ENCODE data around the gene MTERF2. TPM values are rescaled to one million over a fixed set of nuclear protein-coding genes. Genes with fewer than 3 reads are reported as not detected.

The MTERF2 gene, protein sequence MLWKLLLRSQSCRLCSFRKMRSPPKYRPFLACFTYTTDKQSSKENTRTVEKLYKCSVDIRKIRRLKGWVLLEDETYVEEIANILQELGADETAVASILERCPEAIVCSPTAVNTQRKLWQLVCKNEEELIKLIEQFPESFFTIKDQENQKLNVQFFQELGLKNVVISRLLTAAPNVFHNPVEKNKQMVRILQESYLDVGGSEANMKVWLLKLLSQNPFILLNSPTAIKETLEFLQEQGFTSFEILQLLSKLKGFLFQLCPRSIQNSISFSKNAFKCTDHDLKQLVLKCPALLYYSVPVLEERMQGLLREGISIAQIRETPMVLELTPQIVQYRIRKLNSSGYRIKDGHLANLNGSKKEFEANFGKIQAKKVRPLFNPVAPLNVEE
- 21.6 TPM for polyA plus RNA-seq
- long read RNA-seq, donor 1, partial matches to known transcripts, result 0 of 4 reads
- long read RNA-seq, donor 1, other reads (novel, unspliced or antisense), result 0 of 4 reads
- long read RNA-seq, donor 2, partial matches to known transcripts, result 0 of 11 reads
- long read RNA-seq, donor 2, other reads (novel, unspliced or antisense), result 0 of 11 reads
- long read RNA-seq, donor 3, result 0 reads
- long read RNA-seq, donor 4, partial matches to known transcripts, result 0 of 1 reads
- long read RNA-seq, donor 4, other reads (novel, unspliced or antisense), result 0 of 1 reads
- long read RNA-seq, donor 5, partial matches to known transcripts, result 0 of 6 reads
- long read RNA-seq, donor 5, other reads (novel, unspliced or antisense), result 0 of 6 reads
- long read RNA-seq, donor 6, partial matches to known transcripts, result 0 of 5 reads
- long read RNA-seq, donor 6, other reads (novel, unspliced or antisense), result 0 of 5 reads
- long read RNA-seq, donor 7, partial matches to known transcripts, result 0 of 3 reads
- long read RNA-seq, donor 7, other reads (novel, unspliced or antisense), result 0 of 3 reads
- long read RNA-seq, donor 8, partial matches to known transcripts, result 0 of 6 reads
- long read RNA-seq, donor 8, other reads (novel, unspliced or antisense), result 0 of 6 reads
- long read RNA-seq, donor 9, partial matches to known transcripts, result 0 of 5 reads
- long read RNA-seq, donor 9, other reads (novel, unspliced or antisense), result 0 of 5 reads
- long read RNA-seq, donor 10, partial matches to known transcripts, result 0 of 3 reads
- long read RNA-seq, donor 10, other reads (novel, unspliced or antisense), result 0 of 3 reads
- long read RNA-seq, donor 11, partial matches to known transcripts, result 0 of 6 reads
- long read RNA-seq, donor 11, other reads (novel, unspliced or antisense), result 0 of 6 reads

DNA sequence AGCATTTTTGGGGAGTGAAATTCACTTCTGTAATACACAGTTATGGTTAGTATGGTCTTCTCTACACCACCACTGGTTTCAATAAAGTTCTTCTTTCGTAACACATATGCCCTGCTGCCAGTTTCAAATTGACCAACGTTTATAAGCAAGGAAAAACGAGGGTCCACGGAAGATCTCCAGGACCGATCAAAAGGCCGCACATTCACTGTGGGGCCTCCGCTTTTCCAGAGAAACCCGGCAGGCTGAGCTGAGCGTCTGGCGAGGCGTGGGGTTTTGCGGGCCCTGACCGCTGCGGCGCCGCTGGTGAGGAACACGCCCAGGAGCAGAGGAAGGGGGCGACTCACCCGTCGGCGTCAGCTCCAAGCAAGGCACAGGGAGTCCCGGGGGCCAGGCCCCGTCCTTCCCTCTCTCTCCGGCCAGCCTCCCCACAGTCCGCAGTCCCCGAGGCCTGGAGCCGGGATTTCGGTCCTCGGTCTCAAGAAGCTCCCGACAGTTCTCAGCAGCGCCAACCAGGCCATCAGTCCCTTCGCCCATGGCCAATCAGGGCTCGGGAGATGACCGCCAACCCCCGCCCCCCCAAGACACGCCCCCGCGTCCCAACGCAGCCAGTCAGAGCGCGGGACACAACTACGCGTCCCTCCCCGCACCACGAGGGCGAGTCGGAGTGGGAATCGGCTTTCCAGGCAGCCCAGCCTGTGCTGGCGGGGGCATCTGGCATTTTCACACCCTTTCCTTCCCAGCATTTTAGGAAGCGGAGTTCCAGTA is at the start of gene MTERF2:
Gene MTERF2 (minus strand): TSS at position 522 of the 765 bp plus-strand sequence. CDS start 8,432 bp downstream, outside the sequence.
- peaks cover 8% of the 10 kb centered on the region for H3K36me3 ChIP-seq (ENCODE audit: control insufficient read depth, insufficient read depth, low read length)
- H3K9me3 ChIP-seq (ENCODE audit: control insufficient read depth, low read depth, low read length), result no peaks in the 10 kb centered on the region
- no peaks in the 10 kb centered on the region for H3K27me3 ChIP-seq (ENCODE audit: control insufficient read depth, insufficient read depth, low read length)
- H3K27ac ChIP-seq (ENCODE audit: low read length), result peak within 1 kb of the TSS; percentile 72
- no CpG with 5 or more reads among the region's 50 CpGs for WGBS (ENCODE audit: insufficient coverage, low lambda C conversion rate)
- peaks cover 6% of the 10 kb centered on the region for H3K4me1 ChIP-seq (ENCODE audit: control insufficient read depth, insufficient read depth, low read length)
- peak; percentile 91 to 96 for DNase-seq
- peak within 1 kb of the TSS; percentile 68 for H3K4me3 ChIP-seq (ENCODE audit: low read length)

DNA sequence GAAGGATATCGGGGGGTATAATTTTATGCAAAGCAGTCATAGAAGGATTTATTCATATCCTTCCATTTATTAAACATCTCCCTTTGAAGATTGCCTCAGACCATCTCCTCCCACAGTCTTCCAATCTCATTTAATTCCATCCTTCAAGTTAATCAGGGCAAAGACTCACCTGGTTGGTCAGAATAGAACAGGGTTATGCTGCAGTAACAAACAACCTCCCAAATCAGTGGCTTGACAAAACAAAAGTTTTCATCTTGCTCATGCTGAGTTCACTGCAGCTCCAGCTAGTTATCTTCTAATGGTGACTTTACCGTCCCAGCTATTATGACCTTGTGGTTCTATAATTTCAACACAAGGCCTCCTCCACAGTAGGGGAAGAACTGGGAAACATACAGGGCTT is 48.8 kb upstream of the MTERF2 start:
- no peak for DNase-seq
- no peaks in the 10 kb centered on the region for H3K9me3 ChIP-seq (ENCODE audit: control insufficient read depth, low read depth, low read length)
- H3K4me3 ChIP-seq (ENCODE audit: low read length), result no peak overlapping the region
- H3K27me3 ChIP-seq (ENCODE audit: control insufficient read depth, insufficient read depth, low read length), result no peaks in the 10 kb centered on the region
- H3K36me3 ChIP-seq (ENCODE audit: control insufficient read depth, insufficient read depth, low read length), result no peaks in the 10 kb centered on the region
- no CpG with 5 or more reads among the region's 2 CpGs for WGBS (ENCODE audit: insufficient coverage, low lambda C conversion rate)
- no peaks in the 10 kb centered on the region for H3K4me1 ChIP-seq (ENCODE audit: control insufficient read depth, insufficient read depth, low read length)
- H3K27ac ChIP-seq (ENCODE audit: low read length), result no peak overlapping the region

DNA sequence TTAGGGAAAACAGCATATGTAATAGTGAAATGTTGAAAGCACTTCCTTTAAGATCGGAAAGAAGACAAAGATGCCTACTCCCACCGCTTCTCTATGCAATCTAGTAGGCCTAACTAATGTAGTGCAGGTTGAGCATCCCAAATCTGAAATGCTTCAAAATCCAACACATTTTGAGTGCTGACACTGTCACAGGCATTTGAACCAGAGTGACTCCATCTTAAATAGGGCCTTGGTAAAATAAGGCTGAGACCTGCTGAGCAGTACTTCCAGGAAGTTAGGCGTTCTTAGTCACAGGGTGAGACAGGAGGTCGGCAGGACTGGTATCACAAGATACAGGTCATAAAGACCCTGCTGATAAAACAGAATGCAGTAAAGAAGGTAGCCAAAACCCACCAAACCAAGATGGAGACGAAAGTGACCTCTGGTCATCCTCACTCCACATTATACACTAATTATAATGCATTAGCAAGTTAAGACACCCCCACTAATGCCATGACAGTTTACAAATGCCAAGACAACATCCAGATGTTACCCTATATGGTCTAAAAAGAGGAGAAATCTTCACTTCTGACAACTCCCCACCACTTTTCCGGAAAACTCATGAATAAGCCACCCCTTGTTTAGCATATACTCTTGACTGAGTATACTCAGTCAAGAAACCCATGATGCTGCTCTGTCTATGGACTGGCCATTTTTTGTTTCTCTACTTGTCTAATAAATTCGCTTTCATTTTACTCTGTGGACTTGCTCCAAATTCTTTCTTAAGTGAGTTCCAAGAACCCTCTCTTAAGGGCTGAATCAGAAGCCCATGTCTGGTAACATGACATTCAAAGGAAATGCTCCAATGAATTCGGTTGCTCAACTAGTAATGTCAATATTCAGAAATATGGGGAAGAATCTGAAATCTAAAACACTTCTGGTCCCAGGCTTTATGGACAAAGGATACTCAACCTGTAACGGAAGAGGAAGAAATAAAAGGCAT is 47.1 kb upstream of the MTERF2 start:
- no peak overlapping the region for H3K4me3 ChIP-seq (ENCODE audit: low read length)
- DNase-seq, result no peak

DNA sequence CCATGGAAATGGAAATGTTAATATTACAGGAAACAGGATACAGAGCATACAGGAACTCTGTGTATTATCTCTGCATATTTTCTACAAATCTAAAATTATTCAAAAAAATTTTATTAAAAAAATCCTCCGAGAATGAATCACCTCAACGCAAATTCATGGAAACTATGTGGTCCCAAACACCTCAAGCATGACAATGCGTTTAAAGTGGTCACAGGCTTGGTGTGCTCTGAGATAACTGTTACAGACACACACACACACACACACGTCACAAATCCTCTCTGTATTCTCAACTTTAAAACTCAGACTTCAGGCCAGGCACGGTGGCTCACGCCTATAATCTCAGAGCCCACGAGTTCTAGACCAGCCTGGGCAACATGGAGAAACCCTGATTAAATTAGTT is 45.3 kb upstream of the MTERF2 start:
- DNase-seq, result no peak
- Histone ChIP-seq H3K27ac (ENCODE audit: low read length) (no peak overlapping the region), H3K27me3 (ENCODE audit: control insufficient read depth, insufficient read depth, low read length) (no peaks in the 10 kb centered on the region), H3K36me3 (ENCODE audit: control insufficient read depth, insufficient read depth, low read length) (no peaks in the 10 kb centered on the region), H3K4me3 (ENCODE audit: low read length) (no peak overlapping the region), H3K9me3 (ENCODE audit: control insufficient read depth, low read depth, low read length) (no peaks in the 10 kb centered on the region), H3K4me1 (ENCODE audit: control insufficient read depth, insufficient read depth, low read length) (peaks cover 4% of the 10 kb centered on the region)
- WGBS (ENCODE audit: insufficient coverage, low lambda C conversion rate), result 100% methylated on average over 1 of the region's 7 CpGs

More for the DNA sequence above, 47.1 kb upstream of the MTERF2 start:
- no peaks in the 10 kb centered on the region for H3K36me3 ChIP-seq (ENCODE audit: control insufficient read depth, insufficient read depth, low read length)
- H3K9me3 ChIP-seq (ENCODE audit: control insufficient read depth, low read depth, low read length), result no peaks in the 10 kb centered on the region
- H3K4me1 ChIP-seq (ENCODE audit: control insufficient read depth, insufficient read depth, low read length), result no peaks in the 10 kb centered on the region
- WGBS (ENCODE audit: insufficient coverage, low lambda C conversion rate), result 93% methylated on average over 2 of the region's 9 CpGs
- H3K27ac ChIP-seq (ENCODE audit: low read length), result no peak overlapping the region
- no peaks in the 10 kb centered on the region for H3K27me3 ChIP-seq (ENCODE audit: control insufficient read depth, insufficient read depth, low read length)

DNA sequence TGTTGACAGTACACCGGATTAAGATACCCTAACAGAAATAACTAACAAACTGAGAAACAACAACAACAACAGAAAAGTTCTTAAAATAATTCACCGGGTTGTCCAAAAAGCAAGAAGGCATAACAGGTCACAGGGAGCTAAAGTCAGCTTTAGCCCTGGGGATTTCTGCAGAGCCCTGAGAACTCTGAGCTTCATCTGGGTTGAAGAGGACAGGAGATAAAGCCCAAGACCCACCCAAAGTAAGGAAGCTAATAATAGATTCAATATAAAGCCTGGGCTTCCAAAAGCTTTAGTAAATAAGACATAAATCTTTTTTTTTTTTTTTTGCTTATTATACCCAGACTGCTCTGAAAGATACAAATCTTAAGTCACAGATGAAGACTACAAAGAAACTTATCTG is 44.1 kb upstream of the MTERF2 start:
- WGBS (ENCODE audit: insufficient coverage, low lambda C conversion rate), result no CpG with 5 or more reads among the region's 2 CpGs
- H3K27me3 ChIP-seq (ENCODE audit: control insufficient read depth, insufficient read depth, low read length), result no peaks in the 10 kb centered on the region
- H3K9me3 ChIP-seq (ENCODE audit: control insufficient read depth, low read depth, low read length), result no peaks in the 10 kb centered on the region
- H3K4me3 ChIP-seq (ENCODE audit: low read length), result no peak overlapping the region
- DNase-seq, result no peak
- H3K36me3 ChIP-seq (ENCODE audit: control insufficient read depth, insufficient read depth, low read length), result no peaks in the 10 kb centered on the region
- H3K27ac ChIP-seq (ENCODE audit: low read length), result no peak overlapping the region
- peaks cover 13% of the 10 kb centered on the region for H3K4me1 ChIP-seq (ENCODE audit: control insufficient read depth, insufficient read depth, low read length)

DNA sequence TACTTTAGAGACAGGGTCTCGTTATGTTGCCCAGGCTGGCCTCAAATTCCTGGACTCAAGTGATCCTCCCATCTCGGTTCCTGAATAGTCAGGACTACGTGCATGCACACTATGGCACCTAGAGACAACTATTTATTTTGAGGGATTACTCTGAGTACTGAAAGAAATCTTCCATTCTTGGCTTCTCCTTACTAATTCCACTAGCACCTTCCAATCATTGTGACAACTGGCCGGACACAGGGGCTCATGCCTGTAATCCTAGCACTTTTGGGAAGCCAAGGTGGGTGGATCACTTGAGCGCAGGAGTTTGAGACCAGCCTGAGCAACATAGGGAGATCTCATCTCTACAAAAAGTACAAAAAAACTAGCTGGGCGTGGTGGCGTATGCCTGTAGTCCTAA is 42.1 kb upstream of the MTERF2 start:
- Histone ChIP-seq H3K9me3 (ENCODE audit: control insufficient read depth, low read depth, low read length) (no peaks in the 10 kb centered on the region), H3K36me3 (ENCODE audit: control insufficient read depth, insufficient read depth, low read length) (no peaks in the 10 kb centered on the region), H3K27ac (ENCODE audit: low read length) (no peak overlapping the region), H3K27me3 (ENCODE audit: control insufficient read depth, insufficient read depth, low read length) (no peaks in the 10 kb centered on the region), H3K4me1 (ENCODE audit: control insufficient read depth, insufficient read depth, low read length) (peaks cover 13% of the 10 kb centered on the region), H3K4me3 (ENCODE audit: low read length) (no peak overlapping the region)
- 100% methylated on average over 1 of the region's 7 CpGs for WGBS (ENCODE audit: insufficient coverage, low lambda C conversion rate)
- DNase-seq, result no peak

DNA sequence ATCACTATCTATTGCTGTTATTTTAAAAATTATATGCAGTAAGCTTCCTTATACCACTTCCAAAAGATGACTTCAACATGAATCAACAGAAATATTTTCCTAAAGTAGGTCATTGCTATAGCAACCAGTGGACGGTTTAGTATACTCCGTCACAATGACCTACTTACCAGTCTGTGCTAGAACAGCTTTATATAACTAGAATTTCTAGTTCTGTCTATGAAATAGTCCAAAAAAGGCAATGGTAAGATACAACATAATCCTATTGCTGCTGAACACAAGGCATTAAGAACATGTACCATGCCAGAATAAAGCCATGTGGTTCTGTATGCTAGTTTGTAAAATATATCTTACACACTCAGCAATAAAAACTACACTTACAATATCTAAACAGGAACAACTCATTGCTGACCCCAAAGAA is 40.7 kb upstream of the MTERF2 start:
- 0% methylated on average over 1 of the region's 2 CpGs for WGBS (ENCODE audit: insufficient coverage, low lambda C conversion rate)
- Histone ChIP-seq H3K4me3 (ENCODE audit: low read length) (no peak overlapping the region), H3K9me3 (ENCODE audit: control insufficient read depth, low read depth, low read length) (no peaks in the 10 kb centered on the region), H3K4me1 (ENCODE audit: control insufficient read depth, insufficient read depth, low read length) (peaks cover 13% of the 10 kb centered on the region), H3K27me3 (ENCODE audit: control insufficient read depth, insufficient read depth, low read length) (no peaks in the 10 kb centered on the region), H3K27ac (ENCODE audit: low read length) (peak overlapping the region; percentile 73), H3K36me3 (ENCODE audit: control insufficient read depth, insufficient read depth, low read length) (no peaks in the 10 kb centered on the region)
- DNase-seq, result peak; percentile 75 to 88

DNA sequence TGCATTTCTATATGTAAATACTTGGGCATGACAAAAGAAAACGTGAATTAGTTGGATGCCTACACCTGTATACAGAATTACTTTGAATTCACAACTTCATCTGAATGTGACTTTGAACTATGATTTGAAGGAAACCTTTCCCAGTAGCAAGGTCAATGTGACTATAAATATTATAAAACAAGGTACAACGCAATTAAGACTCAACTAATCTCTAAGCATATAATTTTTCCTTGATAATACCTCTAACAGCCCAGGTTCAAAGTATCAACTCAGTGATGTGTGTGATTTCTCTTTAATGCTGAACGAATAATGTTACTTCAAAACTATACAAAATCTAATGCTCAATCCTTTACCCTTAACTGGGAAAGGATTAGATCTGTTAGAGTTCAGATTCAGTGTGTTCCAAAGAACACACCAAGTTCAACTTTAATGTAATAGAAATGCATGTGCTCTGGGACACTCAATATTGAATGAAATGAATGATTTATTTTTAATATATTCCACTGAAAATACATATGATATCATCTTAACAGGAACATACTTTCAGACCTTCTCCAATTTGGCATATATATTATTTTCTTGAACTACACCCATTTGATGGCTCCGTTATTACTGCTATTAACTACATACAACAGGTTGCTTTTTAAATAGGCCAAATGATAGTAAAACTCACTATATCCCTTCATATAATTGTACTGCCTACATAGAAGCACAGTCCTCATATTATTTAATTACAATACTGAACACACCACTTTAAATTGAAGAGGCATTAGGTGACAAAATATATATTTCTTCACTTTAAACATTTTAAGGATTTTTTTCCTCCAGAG is 40.1 kb upstream of the MTERF2 start:
- 33% methylated on average over 1 of the region's 4 CpGs for WGBS (ENCODE audit: insufficient coverage, low lambda C conversion rate)
- Histone ChIP-seq H3K9me3 (ENCODE audit: control insufficient read depth, low read depth, low read length) (no peaks in the 10 kb centered on the region), H3K4me3 (ENCODE audit: low read length) (no peak overlapping the region), H3K4me1 (ENCODE audit: control insufficient read depth, insufficient read depth, low read length) (peaks cover 13% of the 10 kb centered on the region), H3K36me3 (ENCODE audit: control insufficient read depth, insufficient read depth, low read length) (no peaks in the 10 kb centered on the region), H3K27ac (ENCODE audit: low read length) (peak overlapping the region; percentile 73), H3K27me3 (ENCODE audit: control insufficient read depth, insufficient read depth, low read length) (no peaks in the 10 kb centered on the region)
- peak; percentile 18 to 70 for DNase-seq
